ENCODE measurements around the gene PI4KB.

DNA sequence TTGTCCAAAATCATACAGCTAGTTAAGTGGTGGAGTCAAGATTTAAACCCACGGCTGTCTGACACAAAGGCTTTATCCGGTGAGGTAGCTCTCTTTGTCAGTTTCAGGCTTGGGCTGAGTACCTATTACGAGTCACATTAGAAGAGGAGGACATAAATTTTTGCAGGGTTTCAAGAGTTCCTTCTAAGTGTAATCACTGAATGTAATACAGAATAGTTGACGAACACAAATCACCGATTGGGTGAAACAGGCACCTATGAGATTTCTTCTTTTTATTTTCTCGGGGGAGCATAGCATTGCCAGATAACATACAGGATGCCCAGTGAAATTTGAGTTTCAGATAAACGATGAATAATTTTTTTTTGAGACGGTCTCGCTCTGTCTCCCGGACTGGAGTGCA lies 71.8 kb downstream of the PI4KB start:
- TF ChIP-seq, protein P1, sequence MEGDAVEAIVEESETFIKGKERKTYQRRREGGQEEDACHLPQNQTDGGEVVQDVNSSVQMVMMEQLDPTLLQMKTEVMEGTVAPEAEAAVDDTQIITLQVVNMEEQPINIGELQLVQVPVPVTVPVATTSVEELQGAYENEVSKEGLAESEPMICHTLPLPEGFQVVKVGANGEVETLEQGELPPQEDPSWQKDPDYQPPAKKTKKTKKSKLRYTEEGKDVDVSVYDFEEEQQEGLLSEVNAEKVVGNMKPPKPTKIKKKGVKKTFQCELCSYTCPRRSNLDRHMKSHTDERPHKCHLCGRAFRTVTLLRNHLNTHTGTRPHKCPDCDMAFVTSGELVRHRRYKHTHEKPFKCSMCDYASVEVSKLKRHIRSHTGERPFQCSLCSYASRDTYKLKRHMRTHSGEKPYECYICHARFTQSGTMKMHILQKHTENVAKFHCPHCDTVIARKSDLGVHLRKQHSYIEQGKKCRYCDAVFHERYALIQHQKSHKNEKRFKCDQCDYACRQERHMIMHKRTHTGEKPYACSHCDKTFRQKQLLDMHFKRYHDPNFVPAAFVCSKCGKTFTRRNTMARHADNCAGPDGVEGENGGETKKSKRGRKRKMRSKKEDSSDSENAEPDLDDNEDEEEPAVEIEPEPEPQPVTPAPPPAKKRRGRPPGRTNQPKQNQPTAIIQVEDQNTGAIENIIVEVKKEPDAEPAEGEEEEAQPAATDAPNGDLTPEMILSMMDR (IDR thresholded peaks at IDR 0.05; ENCODE audit: insufficient read depth, low read length, poor library complexity, severe bottlenecking): no peak
- TF ChIP-seq EZH2phosphoT487 (conservative IDR thresholded peaks at IDR 0.05; ENCODE audit: low read length): no peak

Measured in SU-DHL-6 (cell line).